ENCODE measurements around the gene LPIN2.
"Not testable (repeated sequence)": the region's sequence is repeated elsewhere in the genome, so short reads cannot be mapped to it uniquely, and the experiment has no call there.

Gene LPIN2

GRCh38 chr18:3044931-3045698 is 32.2 kb upstream of the LPIN2 start:
- DNase-seq, result no peak

GRCh38 chr18:3042379-3042778 is 29.4 kb upstream of the LPIN2 start:
- no peak for DNase-seq

GRCh38 chr18:3041843-3042242 is 28.9 kb upstream of the LPIN2 start:
- DNase-seq, result no peak

GRCh38 chr18:3040881-3041280 is 27.9 kb upstream of the LPIN2 start:
- no peak for DNase-seq

GRCh38 chr18:3040173-3040572 is 27.2 kb upstream of the LPIN2 start:
- DNase-seq, result no peak

GRCh38 chr18:3037423-3037915 is 24.5 kb upstream of the LPIN2 start:
- peak; percentile 23 for DNase-seq

GRCh38 chr18:3036108-3036507 is 23.2 kb upstream of the LPIN2 start:
- no peak for DNase-seq

GRCh38 chr18:3035635-3036034 is 22.7 kb upstream of the LPIN2 start:
- no peak for DNase-seq

- no peak for DNase-seq
These were observed 19.8 kb upstream of the LPIN2 start for GRCh38 chr18:3032721-3033120.

- DNase-seq, result no peak
These were observed 16.4 kb upstream of the LPIN2 start for GRCh38 chr18:3029215-3029952.

- DNase-seq, result not testable (repeated sequence)
These were observed 15.2 kb upstream of the LPIN2 start for GRCh38 chr18:3028115-3028514.

- no peak for DNase-seq
These were observed 14.5 kb upstream of the LPIN2 start for GRCh38 chr18:3027370-3027891.

- DNase-seq, result no peak
These were observed 12.6 kb upstream of the LPIN2 start for GRCh38 chr18:3025544-3025943.

- DNase-seq, result not testable (repeated sequence)
These were observed 10.7 kb upstream of the LPIN2 start for GRCh38 chr18:3023603-3024002.

- no peak for DNase-seq
These were observed 3.8 kb upstream of the LPIN2 start for GRCh38 chr18:3016585-3017297.

- DNase-seq, result no peak
These were observed 2.9 kb upstream of the LPIN2 start for GRCh38 chr18:3015851-3016250.

GRCh38 chr18:3015204-3015592 is 2.3 kb upstream of the LPIN2 start:
- DNase-seq, result no peak

- no peak for DNase-seq
These were observed 1.7 kb upstream of the LPIN2 start for GRCh38 chr18:3014503-3015203.

GRCh38 chr18:3012136-3013023 is 564 bp downstream of the LPIN2 start:
- DNase-seq, result peak; percentile 59

- DNase-seq, result no peak
These were observed 2.9 kb downstream of the LPIN2 start for GRCh38 chr18:3010086-3010485.

GRCh38 chr18:3008541-3008940 is 4.4 kb downstream of the LPIN2 start:
- no peak for DNase-seq

GRCh38 chr18:3007491-3007890 is 5.5 kb downstream of the LPIN2 start:
- no peak for DNase-seq

Data from CD4-positive, alpha-beta T cell treated with Interleukin-10 for 1 hour (primary cell).